Upper lobe of left lung (tissue), 6 donors: ENCODE data around the gene BLM. TPM values are rescaled to one million over a fixed set of nuclear protein-coding genes. Genes with fewer than 3 reads are reported as not detected.

Experiments used
- ATAC-seq, 2 donors: fragments of 200-7000 bp; cut with Tn5 transposase; one replicate each; pipeline ENCODE4 v1.9.1; 2022; ENCODE audit warnings: mild to moderate bottlenecking in 2 of 2, moderate library complexity in 2 of 2; ENCODE audit not compliant: low FRiP score in 2 of 2
- DNase-seq, 2 donors: peaks; one replicate each; pipeline ENCODE4 v3.0.0-alpha.2; 2019 to 2020
- H3K27ac ChIP-seq, 4 donors: fragments of 200-600 bp; sonication (generic); one replicate each; pipeline ENCODE4 v1.5.1; 2016 to 2019
- H3K27me3 ChIP-seq, 4 donors: fragments of 200-600 bp; sonication (generic); one replicate each; pipeline ENCODE4 v1.5.1; 2017 to 2019
- H3K36me3 ChIP-seq, 4 donors: fragments of 200-600 bp; sonication (generic); one replicate each; pipeline ENCODE4 v1.5.1; 2016 to 2019
- H3K4me1 ChIP-seq, 4 donors: fragments of 200-600 bp; sonication (generic); one replicate each; pipeline ENCODE4 v1.5.1; 2018 to 2019
- H3K4me3 ChIP-seq, 4 donors: fragments of 200-600 bp; sonication (generic); one replicate each; pipeline ENCODE4 v1.5.1; 2017 to 2019; ENCODE audit warnings: mild to moderate bottlenecking in 2 of 4, moderate library complexity in 1 of 4
- H3K9me3 ChIP-seq, 4 donors: fragments of 200-600 bp; sonication (generic); one replicate each; pipeline ENCODE4 v1.5.1; 2018 to 2019
- CTCF ChIP-seq, 6 experiments: fragments of 450-650 bp in 4 of 6; fragments of 200-600 bp in 2 of 6; sonication (generic) in 2 of 6; IDR thresholded peaks; one replicate each; pipeline ENCODE4 v1.5.1; 2016 to 2019; ENCODE audit warnings: antibody characterized with exemption in 6 of 6
- EP300 ChIP-seq, 4 donors: sonication (generic); formaldehyde crosslinking; IDR thresholded peaks; one replicate each; pipeline ENCODE4 v1.5.1; 2017; ENCODE audit warnings: antibody characterized with exemption in 4 of 4, control low read depth in 2 of 4
- POLR2A ChIP-seq, 4 donors: fragments of 450-650 bp; IDR thresholded peaks; one replicate each; pipeline ENCODE4 v1.5.1; 2016 to 2017; ENCODE audit warnings: antibody characterized with exemption in 4 of 4, mild to moderate bottlenecking in 2 of 4
- POLR2AphosphoS5 ChIP-seq, 2 donors: sonication (generic); formaldehyde crosslinking; IDR thresholded peaks; one replicate each; pipeline ENCODE4 v1.5.1; 2017; ENCODE audit warnings: antibody characterized with exemption in 2 of 2
- WGBS, 2 donors: methylation state at CpG; one replicate each; pipeline ENCODE4 v1.1.5; 2017 to 2018; 5-methylcytosine and 5-hydroxymethylcytosine counted together
- total RNA-seq, 6 donors: library from RNA; depleted of rRNA in 4 of 6; stranded (reverse); fragments of >200 nt in 4 of 6; gene quantifications; one replicate each; pipeline versions ENCODE4 v1.1.0 to v1.2.1, GENCODE V29; 2016 to 2021
- donor health status: DM: no; HTN: no; CAD: no; lungs with moderate emphysema.
- donor health status: DM: no; HTN: yes; CAD: no; lungs with severe emphysema.

BLM gene
- total RNA-seq, 6 donors from 2014 or later = 0.76 to 31.4 (median 2.6) TPM

DNA sequence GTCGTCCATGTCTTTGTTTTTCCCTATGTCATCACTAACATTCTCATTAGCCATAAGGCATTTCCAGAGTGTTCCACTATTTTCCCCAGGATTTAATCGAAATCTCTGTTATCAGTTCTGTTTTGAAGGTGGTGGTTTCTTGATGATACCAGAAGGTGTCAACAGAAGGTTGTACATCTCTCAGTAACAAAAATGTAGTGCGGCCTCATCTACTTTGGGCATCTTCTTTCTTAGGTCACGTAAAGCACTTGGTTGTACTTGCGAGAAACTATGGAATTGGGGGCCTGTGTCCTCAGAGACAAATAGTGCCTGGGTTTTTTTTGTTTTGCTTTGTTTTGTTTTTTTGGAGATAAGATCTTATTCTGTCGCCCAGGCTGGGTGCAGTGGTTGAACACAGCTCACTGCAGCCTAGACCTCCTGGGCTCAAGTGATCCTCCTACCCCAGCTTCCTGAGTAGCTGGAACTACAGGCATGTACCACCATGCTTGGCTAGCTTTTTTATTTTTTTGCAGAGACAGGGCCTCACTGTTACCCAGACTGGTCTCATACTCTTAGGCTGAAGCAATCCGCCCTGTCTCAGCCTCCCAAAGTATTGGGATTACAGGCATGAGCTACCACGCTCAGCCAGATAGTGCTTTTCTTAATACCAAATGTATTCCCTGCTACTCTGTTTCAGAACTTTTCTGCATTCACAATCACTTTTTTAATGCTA, 90.1 kb downstream of the BLM start:
- Histone ChIP-seq H3K4me3 (no peak overlapping the region), H3K36me3 (no peaks in the 10 kb centered on the region), H3K4me1 (peaks cover 0 to under 1% (median 0%) of the 10 kb centered on the region in 4 donors), H3K9me3 (no peaks in the 10 kb centered on the region), H3K27ac (no peak overlapping the region), H3K27me3 (no peaks in the 10 kb centered on the region)
- WGBS, 2 donors = 89 to 92% methylated on average over 8 of the region's 8 CpGs
- TF ChIP-seq CTCF (IDR thresholded peaks at IDR 0.05) = no peak
- TF ChIP-seq POLR2A (IDR thresholded peaks at IDR 0.05) = no peak
- no peak for TF ChIP-seq POLR2AphosphoS5 (IDR thresholded peaks at IDR 0.05)
- TF ChIP-seq EP300 (IDR thresholded peaks at IDR 0.05) = no peak
- DNase-seq (no peak), ATAC-seq (no peak)

GRCh38 chr15:90807786-90808086, 90.6 kb downstream of the BLM start:
- WGBS, 2 donors = 94 to 96% methylated on average over 2 of the region's 2 CpGs
- DNase-seq = no peak
- Histone ChIP-seq H3K9me3 (no peaks in the 10 kb centered on the region), H3K36me3 (no peaks in the 10 kb centered on the region), H3K27ac (no peak overlapping the region), H3K4me3 (no peak overlapping the region), H3K27me3 (no peaks in the 10 kb centered on the region), H3K4me1 (peaks cover 0 to 6% (median 0%) of the 10 kb centered on the region in 4 donors)
- ATAC-seq = no peak
- TF ChIP-seq CTCF (IDR thresholded peaks at IDR 0.05) = no peak
- TF ChIP-seq POLR2A (IDR thresholded peaks at IDR 0.05) = no peak
- TF ChIP-seq POLR2AphosphoS5 (IDR thresholded peaks at IDR 0.05) = no peak
- no peak for TF ChIP-seq EP300 (IDR thresholded peaks at IDR 0.05)

DNA sequence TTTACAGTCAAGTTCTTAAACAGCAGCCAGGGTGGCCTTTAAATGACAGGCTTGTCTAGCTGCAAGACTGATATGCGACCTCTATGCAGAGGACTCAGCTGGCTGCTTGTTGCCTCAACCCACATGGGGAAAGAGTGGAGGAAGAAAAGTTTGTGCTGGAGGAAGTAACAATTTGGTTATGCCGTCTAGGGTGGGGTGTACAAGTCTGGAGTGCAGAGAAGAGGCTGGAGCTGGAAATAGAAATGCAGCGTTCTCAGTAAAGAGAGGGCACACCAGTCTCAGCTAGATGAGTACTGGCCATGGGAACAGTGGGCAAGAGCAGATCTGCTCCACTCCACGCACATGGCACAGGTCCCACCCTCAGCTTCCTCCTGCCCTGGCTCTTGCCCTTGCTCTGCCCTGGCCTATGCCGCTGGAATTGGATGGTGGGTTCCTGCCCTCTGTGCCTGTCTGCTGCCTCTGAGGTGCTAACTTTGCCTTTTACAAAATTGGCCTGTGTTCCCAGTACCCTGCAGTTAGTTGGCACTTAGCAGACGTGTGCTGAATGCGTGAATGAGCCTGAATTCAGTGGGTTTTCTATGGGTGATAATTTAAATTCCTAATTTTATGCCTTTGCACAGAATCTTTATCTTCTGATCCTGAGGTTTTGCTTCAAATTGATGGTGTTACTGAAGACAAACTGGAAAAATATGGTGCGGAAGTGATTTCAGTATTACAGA, 91.5 kb downstream of the BLM start:
- peak; percentile 44 to 55 for ATAC-seq

GRCh38 chr15:90809536-90809935, 92.4 kb downstream of the BLM start:
- WGBS, 2 donors = 95 to 100% methylated on average over 4 of the region's 4 CpGs
- H3K4me3 ChIP-seq = no peak overlapping the region
- H3K36me3 ChIP-seq = no peaks in the 10 kb centered on the region
- TF ChIP-seq POLR2AphosphoS5 (IDR thresholded peaks at IDR 0.05) (no peak), CTCF (IDR thresholded peaks at IDR 0.05) (no peak), EP300 (IDR thresholded peaks at IDR 0.05) (no peak), POLR2A (IDR thresholded peaks at IDR 0.05) (no peak)
- H3K27me3 ChIP-seq = no peaks in the 10 kb centered on the region
- no peak overlapping the region for H3K27ac ChIP-seq
- no peaks in the 10 kb centered on the region for H3K9me3 ChIP-seq
- ATAC-seq (no peak), DNase-seq (no peak)
- peaks cover 0 to 8% (median 0%) of the 10 kb centered on the region in 4 donors for H3K4me1 ChIP-seq

More for the DNA sequence above, 91.5 kb downstream of the BLM start:
- Histone ChIP-seq H3K27me3 (no peaks in the 10 kb centered on the region), H3K4me1 (peaks cover 0 to 8% (median 0%) of the 10 kb centered on the region in 4 donors), H3K9me3 (no peaks in the 10 kb centered on the region), H3K27ac (peak overlapping the region in 1 of 4 donors; percentile 22), H3K4me3 (no peak overlapping the region), H3K36me3 (no peaks in the 10 kb centered on the region)
- no peak for DNase-seq
- TF ChIP-seq POLR2A (IDR thresholded peaks at IDR 0.05) (no peak), EP300 (IDR thresholded peaks at IDR 0.05) (no peak), CTCF (IDR thresholded peaks at IDR 0.05) (no peak)
- 76 to 86% methylated on average over 8 of the region's 8 CpGs for WGBS, 2 donors
